ENCODE results near the gene BABAM1.

BABAM1 gene

DNA sequence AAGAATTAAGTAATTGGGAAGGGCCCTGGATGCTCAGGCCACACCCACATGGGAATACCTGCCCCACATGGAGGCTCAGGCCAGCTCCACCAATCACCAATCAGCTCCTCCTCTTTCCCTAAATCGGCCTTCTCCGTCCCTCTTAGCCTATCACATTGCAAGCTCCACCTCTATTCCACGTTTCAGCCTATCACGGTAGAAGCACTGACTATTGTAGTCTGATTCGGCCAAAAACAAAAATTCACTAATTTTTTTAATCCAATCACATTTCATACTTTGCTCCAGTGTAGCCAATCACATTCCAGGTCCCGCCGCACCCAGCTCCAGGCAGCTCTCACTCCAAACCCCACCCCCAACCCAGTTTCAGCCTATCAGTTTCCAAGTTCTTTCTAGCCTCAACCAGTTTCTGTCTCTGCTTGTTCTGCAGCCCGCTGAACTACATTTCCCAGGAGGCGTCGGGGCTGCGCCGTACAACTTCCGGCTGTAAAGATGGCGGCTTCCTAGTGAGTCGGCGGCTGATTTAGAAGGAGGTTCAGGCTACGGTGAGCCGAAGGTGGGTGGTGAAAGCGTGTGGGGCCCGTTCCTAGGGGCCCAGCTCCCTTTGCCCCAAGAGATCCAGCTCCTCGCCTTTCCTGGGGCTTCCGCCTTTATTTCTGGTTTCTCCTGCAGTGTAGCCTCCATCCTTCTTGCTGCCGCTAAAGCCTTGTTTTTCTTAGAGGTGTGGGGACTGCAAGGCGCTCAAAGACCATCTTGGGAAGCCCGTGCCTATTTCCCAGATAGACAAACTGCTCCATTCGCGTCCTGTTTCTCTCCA, at the start of gene BABAM1:
BABAM1 (plus strand) TSS at position 469 of the 814 bp plus-strand sequence. CDS start 1,364 bp downstream, outside the sequence.
- DNase-seq: peak; percentile 99

DNA sequence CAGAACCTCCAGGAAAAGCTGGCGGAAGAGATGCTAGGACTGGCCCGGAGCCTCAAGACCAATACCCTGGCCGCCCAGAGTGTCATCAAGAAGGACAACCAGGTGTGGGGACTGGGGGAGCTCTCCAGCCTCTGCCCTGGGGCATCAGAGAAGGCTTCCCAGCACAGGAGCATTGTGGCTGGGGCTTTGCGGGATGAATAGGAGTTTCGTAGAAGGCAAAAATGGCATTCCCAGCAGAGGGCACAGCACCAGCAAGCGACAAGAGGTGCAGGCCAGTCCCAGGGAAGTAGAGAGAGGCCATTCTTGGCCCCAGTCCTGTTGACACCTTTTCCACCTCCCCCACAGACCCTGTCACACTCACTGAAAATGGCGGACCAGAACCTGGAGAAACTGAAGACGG, 48.0 kb upstream of the BABAM1 start:
- no peak for DNase-seq

- DNase-seq: peak; percentile 31
Observed at GRCh38 chr19:17220207-17220758, 47.0 kb upstream of the BABAM1 start.

- DNase-seq: no peak
Observed at GRCh38 chr19:17225053-17225452, 42.2 kb upstream of the BABAM1 start.

DNA sequence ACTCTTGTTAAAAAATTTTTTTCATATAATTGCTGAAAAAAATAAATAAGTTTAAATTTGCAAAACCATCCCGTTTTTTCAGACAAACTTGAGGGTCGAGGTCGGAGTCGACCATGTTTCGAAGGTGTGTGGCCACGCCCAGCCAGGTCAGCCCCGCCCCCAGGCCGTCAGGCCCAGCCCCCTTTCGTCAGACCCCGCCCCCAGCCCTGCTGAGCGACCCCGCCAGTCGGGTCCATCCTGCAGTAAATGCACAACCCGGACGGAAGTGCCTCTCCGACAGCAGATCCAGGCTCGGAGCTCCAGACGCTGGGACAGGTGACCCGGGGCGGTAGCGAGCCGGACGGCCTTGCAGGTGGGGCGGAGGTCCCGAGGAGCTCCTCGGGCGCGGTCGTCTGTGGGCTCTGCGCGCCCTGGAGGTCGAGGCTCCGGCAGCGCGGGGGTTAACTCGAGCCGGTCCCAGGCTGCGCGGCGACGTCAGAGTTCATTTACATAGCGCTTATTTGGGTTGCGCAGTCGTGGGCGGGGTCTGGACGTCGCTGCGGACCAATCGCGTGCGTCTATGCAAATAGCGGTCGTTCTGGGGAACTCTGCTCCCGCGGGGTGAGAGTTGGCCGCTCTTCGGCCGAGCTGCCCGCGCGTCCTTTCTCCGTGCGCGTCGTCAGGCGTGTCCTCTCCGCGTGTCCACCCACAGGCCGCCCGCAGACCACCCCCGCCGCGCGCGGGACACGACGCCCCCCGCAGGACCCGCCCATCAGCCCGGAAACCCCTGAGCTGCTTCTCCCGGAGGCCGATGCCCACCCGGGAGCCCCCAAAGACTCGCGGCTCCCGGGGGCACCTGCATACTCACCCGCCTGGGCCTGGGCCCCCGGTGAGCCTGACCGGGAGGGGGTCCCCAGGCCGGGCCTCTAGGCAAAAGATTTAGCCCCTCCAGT, 41.0 kb upstream of the BABAM1 start, which contains the start of gene OCEL1:
OCEL1 (plus strand) TSS at position 225 of the 932 bp plus-strand sequence; CDS start at position 247, 22 bp downstream.
- DNase-seq: peak; percentile 96

- DNase-seq: no peak
Observed at GRCh38 chr19:17227798-17228367, 39.4 kb upstream of the BABAM1 start.

DNA sequence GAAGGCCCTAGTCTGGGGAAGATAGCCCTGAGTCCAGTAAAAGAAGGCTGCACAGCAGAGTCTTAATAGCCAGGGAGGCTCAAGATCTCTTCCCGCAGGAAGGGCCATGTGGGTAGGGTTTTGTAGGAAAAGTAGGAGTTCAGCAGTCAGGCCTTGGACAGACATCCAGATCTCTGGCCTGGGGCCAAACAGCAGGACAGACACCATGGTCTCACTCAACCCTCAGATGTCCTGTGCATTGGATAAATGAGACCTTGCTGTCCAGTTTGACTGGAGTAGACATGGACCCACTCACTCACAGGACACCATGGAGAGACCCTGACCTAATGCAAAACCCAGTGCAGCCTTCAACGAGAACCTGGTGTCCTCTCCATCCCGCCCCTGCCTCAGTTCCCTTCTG, 37.4 kb upstream of the BABAM1 start:
- DNase-seq: no peak

DNA sequence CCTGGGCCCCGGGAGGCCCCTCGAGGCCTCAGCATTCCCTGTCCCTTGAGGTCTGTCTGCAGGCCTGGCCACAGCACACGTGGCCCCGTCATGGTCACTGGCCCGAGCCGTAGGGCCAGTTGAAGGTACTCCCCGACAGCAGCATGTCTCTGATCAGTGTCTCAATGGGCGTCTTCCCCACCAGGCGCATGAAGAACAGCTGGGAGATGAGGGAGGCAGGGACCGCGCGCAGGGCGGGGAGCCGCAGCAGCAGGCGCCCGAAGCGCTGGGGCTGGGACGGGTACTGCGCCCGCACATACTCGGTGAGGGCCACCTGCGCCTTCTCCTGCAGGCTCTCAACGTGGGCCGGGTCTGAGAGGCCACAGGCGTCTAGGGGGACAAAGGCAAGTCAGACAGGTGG, 35.0 kb upstream of the BABAM1 start:
- no peak for DNase-seq

DNA sequence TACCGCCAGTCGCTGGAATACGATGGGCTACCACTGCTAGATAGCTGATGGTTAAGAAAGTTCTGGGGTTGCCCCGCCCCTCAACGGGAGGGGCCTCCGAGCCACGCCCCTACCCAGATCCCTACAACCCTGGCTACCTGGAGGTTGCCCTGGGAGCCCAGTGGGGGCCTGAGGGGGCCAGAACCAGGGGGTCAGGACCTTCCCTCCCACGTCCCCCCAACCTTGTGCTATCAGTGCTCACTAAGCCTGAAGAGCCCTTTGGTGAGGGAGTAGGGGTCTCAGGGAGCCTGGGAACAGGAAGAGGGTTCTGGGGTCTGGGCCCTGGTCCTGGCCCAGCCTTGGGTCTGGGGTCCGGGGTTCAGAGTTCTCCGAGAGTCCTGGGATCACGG, 32.3 kb upstream of the BABAM1 start:
- DNase-seq: peak; percentile 38

DNA sequence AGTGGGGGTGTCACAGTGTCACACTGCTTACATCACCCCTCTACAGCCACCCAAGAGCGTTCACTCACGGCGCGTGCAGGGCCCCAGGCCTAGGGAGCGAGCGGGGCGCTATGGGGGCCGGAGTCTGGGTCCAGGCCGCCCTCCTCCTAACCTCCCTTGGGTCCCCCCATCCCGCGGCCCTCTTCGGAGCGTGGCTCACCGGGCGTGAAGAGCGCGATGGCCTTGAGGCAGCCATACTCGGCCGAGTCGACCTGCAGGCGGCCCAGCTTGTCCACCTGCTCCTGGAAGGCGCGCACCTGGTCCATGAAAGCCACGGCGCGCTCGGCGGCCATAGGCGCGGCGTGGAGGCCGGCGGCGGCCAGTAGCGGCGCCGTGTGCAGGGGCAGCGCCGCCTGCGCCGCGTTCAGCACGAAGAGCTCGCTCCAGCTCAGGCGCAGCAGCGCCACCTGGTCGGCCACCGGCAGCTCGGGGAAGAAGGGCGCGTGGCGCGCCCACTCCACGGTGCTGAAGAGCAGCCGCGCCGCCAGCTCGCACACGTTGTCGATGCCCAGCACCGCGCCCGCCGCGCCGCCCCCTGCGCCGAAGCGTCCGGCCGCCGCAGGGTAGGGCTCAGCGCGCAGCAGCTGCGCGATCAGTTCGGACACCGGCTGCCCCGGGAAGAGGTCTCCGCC, 31.8 kb upstream of the BABAM1 start:
- DNase-seq: peak; percentile 67

DNA sequence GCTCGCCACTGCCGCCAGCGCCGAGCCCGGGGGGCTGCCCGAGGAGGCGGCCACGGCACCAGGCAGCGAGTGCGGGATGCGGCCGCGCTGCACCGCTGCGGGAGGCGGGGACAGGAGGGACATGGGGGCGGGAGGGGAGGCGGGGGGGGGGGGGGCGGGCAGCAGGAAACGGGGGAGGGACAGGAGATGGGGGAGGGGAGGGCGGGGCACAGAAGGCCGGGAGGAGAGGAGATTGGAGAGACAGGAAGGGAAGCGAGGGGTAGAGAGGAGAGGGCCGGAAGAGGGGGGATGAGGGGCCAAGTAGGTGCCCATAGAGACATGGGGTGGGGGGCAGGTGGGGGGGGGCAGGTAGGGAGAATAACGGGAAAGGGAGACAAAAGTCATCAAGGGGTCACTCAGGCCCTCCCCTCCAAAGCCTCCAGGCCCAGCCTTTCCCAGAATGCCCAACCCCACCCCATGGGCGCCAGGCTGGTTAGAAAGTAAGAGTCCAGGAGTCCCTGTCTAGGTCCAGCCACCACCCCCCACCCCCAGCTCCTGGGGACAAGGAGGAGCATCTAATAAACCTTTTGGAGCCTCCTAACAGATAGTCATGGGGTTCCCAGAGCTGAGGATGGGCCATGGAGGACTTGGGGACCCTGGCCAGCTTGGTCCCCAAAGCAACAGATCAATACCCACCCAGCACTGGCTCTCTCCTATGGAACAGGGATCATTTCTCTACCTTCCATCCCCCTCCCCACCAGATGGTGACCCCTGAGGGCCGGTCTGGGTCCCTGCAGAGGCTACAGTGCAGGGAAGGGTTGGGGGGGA, 31.1 kb upstream of the BABAM1 start:
- no peak for DNase-seq

DNA sequence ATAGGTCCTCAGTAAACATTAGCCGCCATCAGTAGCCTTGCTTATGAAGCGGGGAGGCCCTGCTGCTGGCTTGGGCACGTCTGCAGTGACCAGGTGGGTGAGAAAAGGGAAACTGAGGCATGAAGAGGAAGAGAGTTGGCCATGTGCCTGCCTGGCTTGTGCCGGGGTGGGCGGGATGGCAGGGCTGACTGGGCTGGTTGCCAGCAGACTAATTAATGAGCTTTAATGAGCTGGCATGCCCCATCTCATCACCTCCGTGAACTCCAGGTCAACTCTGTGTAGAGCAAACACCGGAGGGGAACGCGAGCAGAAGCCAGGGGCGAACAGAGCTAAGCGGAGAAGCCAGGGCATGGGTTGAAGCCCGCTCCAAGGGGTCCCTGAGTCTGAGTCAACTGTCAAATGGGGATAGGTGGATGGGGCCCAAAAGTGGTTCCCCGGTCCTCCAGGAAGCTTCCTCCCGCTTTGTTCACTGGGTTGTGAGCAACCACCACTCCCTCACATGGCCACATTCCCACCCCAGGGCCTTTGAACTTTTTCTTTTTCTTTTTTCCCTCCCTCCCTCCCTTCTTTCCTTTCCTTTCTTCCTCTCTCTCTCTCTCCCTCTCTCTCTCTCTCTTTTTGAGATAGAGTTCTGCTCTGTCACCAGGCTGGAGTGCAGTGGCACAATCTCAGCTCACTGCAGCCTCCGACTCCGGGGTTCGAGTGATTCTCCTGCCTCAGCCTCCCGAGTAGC, 30.3 kb upstream of the BABAM1 start:
- DNase-seq: no peak

GRCh38 chr19:17237747-17238706, 29.2 kb upstream of the BABAM1 start:
- no peak for DNase-seq

- DNase-seq: no peak
Observed at GRCh38 chr19:17240062-17240752, 27.0 kb upstream of the BABAM1 start.

DNA sequence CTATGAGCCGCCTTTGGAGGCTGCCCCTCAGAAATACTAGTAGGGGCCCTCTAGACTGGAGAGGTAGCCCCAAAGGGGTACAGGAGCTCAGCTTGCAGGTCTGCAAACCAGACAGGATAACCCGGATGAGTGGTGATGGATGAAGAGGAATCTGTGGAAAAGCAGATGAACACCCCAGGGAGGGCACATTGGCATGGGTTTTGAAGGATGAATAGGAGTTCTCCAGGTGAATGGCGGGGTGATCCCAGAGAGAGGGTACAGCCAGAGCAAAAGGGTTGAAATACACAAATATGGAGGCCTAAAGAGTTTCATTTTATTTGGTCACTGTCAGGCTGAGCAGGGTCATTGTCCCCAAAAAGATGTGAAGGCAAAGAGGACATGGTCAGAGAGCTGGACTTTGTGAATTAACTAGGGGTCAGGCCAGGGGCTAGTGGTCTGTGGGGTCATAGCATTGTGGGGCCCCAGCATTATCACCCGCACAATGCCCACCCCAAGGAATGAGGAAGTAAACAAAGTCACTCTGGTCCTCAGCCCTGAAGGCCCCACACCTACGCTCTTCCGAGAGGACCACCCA, 26.3 kb upstream of the BABAM1 start:
- DNase-seq: no peak

DNA sequence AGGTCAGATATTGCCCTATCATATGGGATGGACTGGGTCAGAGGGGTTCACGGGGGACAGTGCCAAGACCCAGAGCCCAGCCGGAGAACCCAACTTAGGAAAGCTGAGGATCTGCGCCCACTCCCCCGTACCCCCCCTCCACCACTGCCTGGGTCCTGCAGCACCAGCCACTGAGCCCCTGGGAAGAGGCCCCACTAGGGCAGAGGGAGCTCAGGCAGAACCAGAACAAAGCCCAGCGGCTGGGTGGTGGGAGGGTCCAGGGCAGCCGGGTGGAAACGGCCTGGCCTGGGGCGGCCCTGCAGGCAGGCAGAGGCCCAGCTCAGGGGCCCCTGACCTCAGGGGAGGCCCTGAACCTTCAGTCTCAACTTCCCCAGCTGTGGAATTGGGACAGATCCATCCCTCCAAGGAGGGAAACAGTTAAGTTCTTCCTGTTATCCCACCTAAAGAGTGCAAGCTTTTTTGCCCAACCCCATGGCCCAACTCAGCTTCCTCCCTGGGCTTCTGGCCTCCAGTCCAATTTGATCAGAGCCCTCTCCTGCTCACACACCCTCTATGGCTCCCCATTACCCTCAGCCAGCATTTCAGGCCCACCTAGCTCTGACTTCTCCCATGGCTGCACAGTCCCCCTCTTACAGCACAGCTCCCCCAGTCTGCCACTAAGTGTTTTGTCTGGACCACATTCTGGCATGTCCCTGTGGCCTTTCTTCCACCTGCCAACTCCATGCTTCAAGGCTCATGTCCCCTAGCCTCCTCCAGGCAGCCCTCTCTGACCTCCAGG, 24.6 kb upstream of the BABAM1 start:
- DNase-seq: no peak

- no peak for DNase-seq
Observed at GRCh38 chr19:17243211-17243829, 23.9 kb upstream of the BABAM1 start.

Measured in CD4-positive, alpha-beta T cell treated with Interleukin-4 for 4 hours (primary cell).